T-helper 2 cell treated with Interferon-gamma antibody and Interleukin-4, amounts not matched to agents 5 μg/mL and 100 μg/mL, for 36 hours (primary cell): ENCODE measurements around the gene VPS35L.

Experiments used
- DNase-seq: peaks from one replicate; pipeline ENCODE4 v3.0.0; 2021; ENCODE audit warnings: low spot score
- H3K27ac Mint-ChIP-seq: one replicate; pipeline ENCODE4 v1.8.0; 2021; ENCODE audit warnings: mild to moderate bottlenecking, mixed read lengths
- H3K27me3 Mint-ChIP-seq: one replicate; pipeline ENCODE4 v1.8.0; 2021; ENCODE audit warnings: low read depth, mixed read lengths
- H3K36me3 Mint-ChIP-seq: one replicate; pipeline ENCODE4 v1.8.0; 2021; ENCODE audit warnings: low read depth, mixed read lengths
- H3K4me1 Mint-ChIP-seq: one replicate; pipeline ENCODE4 v1.8.0; 2021; ENCODE audit warnings: low read depth, mixed read lengths
- H3K4me3 Mint-ChIP-seq: one replicate; pipeline ENCODE4 v1.8.0; 2022; ENCODE audit warnings: mild to moderate bottlenecking, moderate library complexity, mixed read lengths
- H3K9me3 Mint-ChIP-seq: one replicate; pipeline ENCODE4 v1.8.0; 2021; ENCODE audit warnings: mixed read lengths

Gene VPS35L

DNA sequence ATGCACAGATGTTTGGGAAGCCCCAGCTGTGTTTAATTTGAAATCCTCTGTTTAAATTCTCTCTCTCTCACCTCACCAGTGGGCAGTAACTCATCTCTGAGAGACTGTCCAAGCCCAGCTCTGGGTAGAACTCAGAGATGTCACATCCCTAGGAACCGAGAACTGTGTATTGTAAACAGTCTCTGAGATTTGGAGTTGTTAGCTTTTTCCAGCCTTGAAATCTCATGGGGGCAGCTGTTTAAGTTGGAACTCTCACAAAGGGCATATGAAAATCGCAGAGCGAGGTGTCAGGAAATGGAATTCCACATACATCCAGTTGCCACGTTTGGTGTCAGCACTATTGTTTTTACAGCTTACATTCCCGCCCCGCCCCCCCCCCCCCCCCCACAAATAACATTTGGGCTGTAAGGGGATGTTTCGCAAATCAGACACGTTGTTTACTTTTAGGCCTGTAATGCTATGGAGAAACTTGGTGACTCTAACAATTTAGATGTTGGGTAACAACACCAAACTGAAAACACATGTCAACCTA lies 34.3 kb downstream of the VPS35L start:
- Mint-ChIP-seq H3K9me3 (no peaks in the 10 kb centered on the region), H3K27me3 (no peaks in the 10 kb centered on the region), H3K4me3 (no peak overlapping the region), H3K4me1 (no peaks in the 10 kb centered on the region), H3K27ac (no peak overlapping the region), H3K36me3 (peaks cover 16% of the 10 kb centered on the region)
- no peak for DNase-seq

DNA sequence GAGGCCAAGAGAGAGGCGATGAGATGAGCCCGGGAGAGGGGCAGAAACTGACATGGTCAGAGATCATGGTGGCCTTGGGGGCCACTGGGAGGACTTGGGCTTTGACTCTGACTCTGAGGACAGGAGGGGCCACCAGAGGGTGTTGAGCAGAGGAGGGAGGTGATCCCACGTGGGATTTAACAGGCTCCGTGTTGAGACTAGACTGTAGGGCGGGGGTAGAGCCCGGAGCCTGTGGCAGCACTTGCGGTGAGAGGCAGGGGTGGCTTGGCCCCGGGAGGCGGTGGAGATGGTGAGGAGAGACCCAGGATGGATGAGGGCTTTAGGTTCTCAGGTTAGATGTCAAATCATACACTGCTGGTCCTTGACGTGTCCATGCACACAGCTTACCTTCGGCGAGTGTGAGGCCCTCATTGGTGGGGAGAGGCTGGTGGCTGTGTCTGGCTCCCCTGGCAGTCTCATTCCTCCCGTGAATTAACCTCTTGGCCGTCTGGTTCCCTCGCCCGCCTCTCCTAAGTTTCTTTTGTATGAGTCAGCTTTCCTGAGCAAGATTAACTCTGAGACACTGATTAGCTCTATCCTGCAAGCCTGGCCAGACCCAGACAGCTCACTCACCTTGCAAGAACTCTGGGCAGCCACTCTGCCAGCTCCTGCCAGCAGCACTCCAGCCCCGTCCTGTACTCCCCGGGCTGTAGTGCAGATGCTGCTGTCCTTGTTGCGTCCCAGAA lies 39.7 kb downstream of the VPS35L start:
- peaks cover 10% of the 10 kb centered on the region for H3K36me3 Mint-ChIP-seq
- no peak for DNase-seq
- H3K27ac Mint-ChIP-seq = no peak overlapping the region
- H3K4me3 Mint-ChIP-seq = no peak overlapping the region
- no peaks in the 10 kb centered on the region for H3K27me3 Mint-ChIP-seq
- H3K9me3 Mint-ChIP-seq = no peaks in the 10 kb centered on the region
- no peaks in the 10 kb centered on the region for H3K4me1 Mint-ChIP-seq

DNA sequence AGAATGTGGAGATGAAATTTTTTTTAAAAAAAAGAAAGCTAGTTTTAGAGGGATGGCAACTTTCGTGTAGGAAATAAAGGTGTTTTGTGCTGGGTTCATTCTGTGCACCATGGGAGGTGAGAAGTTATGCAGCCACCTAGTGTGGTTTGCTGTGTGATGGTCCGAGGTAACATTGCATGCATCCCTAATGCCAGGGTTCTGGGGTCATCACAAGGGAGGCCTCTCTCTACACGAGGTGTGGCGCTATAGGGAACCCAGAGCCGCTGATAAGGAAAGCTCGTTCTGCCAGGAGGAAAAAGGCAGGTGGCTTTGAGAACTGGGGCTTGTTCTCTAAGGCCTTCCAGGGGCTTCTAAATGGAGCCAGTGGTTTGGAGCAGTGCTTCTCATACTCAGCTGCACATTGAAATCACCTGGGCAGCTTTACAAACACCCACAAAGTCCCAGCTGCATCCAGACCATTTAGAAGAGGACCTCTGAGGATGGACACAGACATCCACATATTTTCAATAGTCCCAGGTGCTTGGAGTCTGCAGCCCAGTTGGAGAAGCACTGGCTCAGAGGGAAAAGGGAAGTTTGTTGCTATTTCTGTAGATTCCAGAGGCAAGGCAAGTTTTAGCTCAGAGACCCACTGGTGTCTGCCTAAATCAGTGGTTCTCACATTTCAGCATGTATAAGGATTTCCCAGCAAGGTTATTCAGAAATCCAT lies 43.5 kb downstream of the VPS35L start:
- Mint-ChIP-seq H3K9me3 (no peaks in the 10 kb centered on the region), H3K27ac (no peak overlapping the region), H3K36me3 (peaks cover 15% of the 10 kb centered on the region), H3K27me3 (no peaks in the 10 kb centered on the region), H3K4me3 (no peak overlapping the region), H3K4me1 (no peaks in the 10 kb centered on the region)
- DNase-seq = no peak

DNA sequence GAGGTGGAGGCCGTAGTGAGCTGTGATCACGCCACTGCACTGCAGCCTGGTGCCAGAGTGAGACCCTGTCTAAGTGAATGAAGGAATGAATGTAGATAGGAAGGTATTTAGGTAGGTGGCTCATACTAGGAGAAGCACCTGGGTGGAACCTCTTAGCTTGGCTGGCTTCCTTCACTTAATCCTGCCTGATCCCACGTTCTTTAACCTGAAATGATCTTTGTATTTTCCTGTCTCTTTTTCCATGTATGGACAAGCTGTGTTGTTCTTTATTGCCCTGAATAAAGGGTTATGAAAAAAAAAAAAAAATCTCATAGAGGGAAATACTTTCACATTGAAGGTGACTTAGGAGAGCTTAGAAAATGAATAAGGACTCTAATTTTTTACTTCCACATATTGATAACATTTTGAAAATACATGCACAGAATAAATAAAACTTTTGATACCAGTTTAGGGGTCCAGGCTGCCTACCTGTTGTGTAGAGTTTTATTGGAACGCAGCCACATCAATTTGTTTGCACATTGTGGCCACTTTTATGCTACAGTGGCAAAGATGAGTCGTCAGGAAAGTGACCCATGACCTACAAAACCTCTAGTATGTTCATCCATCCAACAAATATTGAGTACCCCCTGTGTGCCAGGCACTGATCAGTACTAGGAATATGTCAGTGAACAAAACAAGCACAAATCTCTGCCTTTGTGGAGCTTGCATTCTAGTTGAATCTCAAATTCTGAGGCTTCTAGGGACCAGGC lies 44.6 kb downstream of the VPS35L start:
- H3K27me3 Mint-ChIP-seq = no peaks in the 10 kb centered on the region
- no peaks in the 10 kb centered on the region for H3K9me3 Mint-ChIP-seq
- DNase-seq = no peak
- H3K4me3 Mint-ChIP-seq = no peak overlapping the region
- H3K4me1 Mint-ChIP-seq = no peaks in the 10 kb centered on the region
- H3K36me3 Mint-ChIP-seq = peaks cover 16% of the 10 kb centered on the region
- H3K27ac Mint-ChIP-seq = no peak overlapping the region

DNA sequence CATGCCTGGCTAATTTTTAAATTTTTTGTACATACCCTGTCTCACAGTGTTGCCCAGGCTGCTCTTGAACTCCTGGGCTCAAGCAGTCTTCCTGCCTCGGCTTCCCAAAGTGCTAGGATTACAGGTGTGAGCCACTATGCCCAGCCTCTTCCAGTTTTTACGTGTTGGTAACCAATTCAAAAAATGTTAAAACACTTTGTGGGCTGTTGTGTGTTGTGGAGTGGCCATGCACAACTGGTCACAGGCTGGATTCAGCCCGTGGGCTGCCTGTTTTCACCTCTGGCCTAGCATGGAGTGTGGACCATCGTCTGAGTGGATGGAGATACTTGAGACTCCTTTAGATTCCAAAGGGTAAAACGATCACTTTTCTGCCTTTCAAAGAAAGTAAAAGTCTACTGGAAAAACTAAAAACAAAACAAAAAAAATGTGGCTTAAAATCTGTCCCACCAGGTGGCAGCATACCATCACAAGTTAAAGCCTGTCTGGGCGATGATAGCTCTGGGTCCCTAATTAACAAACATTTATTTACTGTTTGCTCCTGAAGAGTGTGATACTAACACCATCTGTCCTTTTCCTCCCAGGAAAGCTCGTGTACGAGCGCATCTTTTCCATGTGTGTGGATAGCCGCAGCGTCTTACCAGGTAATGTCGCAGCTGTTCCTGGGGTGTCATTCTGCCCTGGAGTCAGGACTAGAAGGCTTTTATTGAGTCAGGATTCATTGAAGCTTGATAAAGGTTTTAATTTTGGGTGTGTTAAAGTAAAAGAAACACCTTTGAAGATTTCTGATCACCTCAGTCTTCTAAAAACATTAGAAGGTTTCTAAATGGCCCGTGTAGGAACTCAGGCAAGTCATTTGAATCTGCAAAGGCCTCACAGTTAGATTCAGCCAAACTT lies 45.8 kb downstream of the VPS35L start:
- H3K4me3 Mint-ChIP-seq = no peak overlapping the region
- no peaks in the 10 kb centered on the region for H3K4me1 Mint-ChIP-seq
- DNase-seq = no peak
- H3K27me3 Mint-ChIP-seq = no peaks in the 10 kb centered on the region
- H3K9me3 Mint-ChIP-seq = no peaks in the 10 kb centered on the region
- peaks cover 24% of the 10 kb centered on the region for H3K36me3 Mint-ChIP-seq
- no peak overlapping the region for H3K27ac Mint-ChIP-seq

DNA sequence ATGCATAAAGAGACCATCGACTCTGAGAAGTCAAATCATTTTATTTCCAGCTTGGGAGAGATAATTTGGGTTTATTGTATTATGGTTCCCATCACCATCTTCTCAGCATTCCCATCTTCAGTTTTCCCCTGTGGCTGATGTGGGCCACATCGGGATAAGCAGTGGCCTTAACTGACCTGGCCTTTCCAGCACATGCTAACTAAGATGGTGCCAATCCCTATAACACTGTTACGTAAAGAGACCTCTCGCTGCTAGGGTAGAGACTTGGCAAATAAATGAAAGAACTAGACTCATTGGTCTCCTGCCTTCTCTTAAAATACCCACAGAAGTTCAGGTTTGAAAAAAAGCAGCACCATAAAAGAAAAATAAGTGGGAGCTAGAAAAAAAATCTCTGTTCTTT lies 49.4 kb downstream of the VPS35L start:
- no peak for DNase-seq
- H3K36me3 Mint-ChIP-seq = peaks cover 39% of the 10 kb centered on the region
- no peaks in the 10 kb centered on the region for H3K27me3 Mint-ChIP-seq
- H3K4me3 Mint-ChIP-seq = no peak overlapping the region
- H3K27ac Mint-ChIP-seq = no peak overlapping the region
- no peaks in the 10 kb centered on the region for H3K9me3 Mint-ChIP-seq
- H3K4me1 Mint-ChIP-seq = no peaks in the 10 kb centered on the region

DNA sequence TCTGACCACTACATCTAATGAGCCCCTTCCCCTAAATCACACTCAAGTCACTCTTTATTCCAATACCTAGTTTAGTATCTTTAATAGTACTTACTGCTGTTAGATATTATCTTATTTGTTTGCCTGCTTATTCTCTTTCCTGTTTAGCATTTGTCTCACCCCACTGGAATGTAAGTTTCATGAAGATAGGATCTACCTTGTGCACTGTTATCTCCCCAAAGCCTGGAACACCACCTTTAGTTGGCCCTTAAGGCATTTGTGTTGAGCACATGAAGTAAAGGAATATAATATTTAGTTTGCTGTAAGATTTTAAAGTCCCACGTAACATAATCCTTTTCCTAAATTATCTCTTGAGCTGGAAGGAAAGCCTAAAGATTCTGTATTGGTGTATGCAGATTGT lies 50.2 kb downstream of the VPS35L start:
- H3K36me3 Mint-ChIP-seq = peaks cover 42% of the 10 kb centered on the region
- no peaks in the 10 kb centered on the region for H3K27me3 Mint-ChIP-seq
- H3K9me3 Mint-ChIP-seq = no peaks in the 10 kb centered on the region
- no peak overlapping the region for H3K4me3 Mint-ChIP-seq
- H3K4me1 Mint-ChIP-seq = no peaks in the 10 kb centered on the region
- no peak for DNase-seq
- H3K27ac Mint-ChIP-seq = no peak overlapping the region

DNA sequence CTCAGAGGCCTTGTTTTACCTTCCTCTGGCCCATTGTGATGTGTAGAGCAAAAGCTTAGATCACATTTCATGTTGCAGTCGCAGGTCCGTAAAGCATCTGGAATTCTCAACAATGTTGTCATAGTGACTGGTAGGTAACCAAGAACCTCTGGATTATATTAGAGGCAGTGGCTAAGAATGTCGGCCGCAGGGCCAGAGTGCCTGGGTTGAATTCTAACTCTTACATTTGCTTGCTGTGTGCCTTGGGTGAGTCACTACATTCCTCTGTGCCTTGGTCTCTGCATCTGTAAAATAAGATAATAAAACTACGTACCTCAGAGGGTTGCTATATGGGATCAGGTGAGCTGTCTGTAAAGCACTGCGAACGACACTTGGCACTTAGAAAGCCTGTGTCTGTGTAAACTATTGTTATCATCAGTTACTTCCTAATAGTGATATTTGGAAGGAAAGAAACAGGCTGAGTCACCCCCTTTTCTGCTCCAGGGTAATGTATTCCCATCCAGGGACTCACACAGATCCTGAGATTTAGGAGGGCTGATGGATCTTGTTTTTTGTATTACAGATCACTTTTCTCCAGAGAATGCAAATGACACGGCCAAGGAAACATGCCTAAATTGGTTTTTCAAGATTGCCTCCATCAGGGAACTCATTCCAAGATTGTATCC lies 52.2 kb downstream of the VPS35L start:
- Mint-ChIP-seq H3K4me1 (no peaks in the 10 kb centered on the region), H3K9me3 (no peaks in the 10 kb centered on the region), H3K27ac (no peak overlapping the region), H3K36me3 (peaks cover 35% of the 10 kb centered on the region), H3K27me3 (no peaks in the 10 kb centered on the region), H3K4me3 (no peak overlapping the region)
- no peak for DNase-seq

DNA sequence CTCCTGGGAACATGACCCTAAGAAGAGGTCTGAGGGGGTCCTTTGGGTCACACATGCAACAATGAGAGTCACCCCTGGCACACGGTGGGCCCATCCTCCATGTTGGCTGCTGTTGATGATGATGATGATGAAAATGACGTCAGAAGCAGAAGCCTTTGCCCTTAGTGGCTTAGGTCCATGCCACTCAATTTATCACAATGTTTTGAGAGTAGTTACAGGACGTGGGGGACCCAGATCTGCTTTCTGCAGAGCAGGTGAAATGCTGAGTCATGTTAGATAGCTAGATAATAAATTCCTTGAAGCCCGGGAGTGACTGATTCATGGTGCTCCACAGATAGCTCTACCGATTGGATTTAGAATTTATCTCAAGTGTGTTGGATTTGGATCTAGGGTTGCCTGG lies 53.9 kb downstream of the VPS35L start:
- no peak overlapping the region for H3K27ac Mint-ChIP-seq
- no peak for DNase-seq
- peaks cover 30% of the 10 kb centered on the region for H3K36me3 Mint-ChIP-seq
- H3K4me3 Mint-ChIP-seq = no peak overlapping the region
- no peaks in the 10 kb centered on the region for H3K4me1 Mint-ChIP-seq
- no peaks in the 10 kb centered on the region for H3K27me3 Mint-ChIP-seq
- H3K9me3 Mint-ChIP-seq = no peaks in the 10 kb centered on the region

DNA sequence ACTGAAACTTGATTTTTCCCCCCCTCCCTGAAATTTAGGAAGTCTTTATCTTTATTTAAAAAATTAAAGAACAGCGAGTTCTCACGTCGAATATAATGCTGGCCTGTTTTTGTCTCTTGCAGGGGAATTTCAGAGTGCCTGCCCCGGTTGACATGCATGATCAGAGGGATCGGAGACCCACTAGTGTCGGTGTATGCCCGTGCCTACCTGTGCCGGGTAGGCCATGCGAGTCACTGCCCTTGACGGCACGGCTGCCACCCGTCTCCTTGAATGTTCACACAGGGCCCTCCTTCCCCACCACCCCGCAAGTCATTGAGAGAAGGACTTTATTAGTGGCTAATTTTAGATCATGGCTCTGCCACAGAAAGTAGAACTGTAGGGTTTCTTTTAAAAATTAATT lies 54.7 kb downstream of the VPS35L start:
- Mint-ChIP-seq H3K4me3 (no peak overlapping the region), H3K27me3 (no peaks in the 10 kb centered on the region), H3K36me3 (peaks cover 29% of the 10 kb centered on the region), H3K27ac (no peak overlapping the region), H3K9me3 (no peaks in the 10 kb centered on the region), H3K4me1 (no peaks in the 10 kb centered on the region)
- DNase-seq = no peak

DNA sequence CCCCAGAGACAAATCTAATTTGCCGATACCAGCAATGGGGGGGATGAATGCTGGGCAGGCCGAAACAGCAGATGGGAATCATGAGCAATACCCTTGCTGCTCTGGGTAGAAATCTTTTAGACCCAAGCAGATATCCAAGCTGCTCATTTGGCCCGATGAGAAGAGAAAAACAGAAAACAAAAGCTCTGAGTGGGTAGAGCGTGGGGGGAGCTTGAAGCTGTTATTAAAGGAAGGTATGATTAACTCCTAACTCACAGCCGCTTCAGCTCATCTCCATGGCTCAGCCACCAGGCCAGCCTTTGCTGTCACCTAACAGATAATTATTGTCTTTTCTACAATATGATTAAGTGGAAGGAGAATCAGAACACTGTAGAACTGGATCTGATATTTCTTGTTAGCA lies 58.3 kb downstream of the VPS35L start:
- DNase-seq = no peak
- peaks cover 13% of the 10 kb centered on the region for H3K36me3 Mint-ChIP-seq
- no peak overlapping the region for H3K27ac Mint-ChIP-seq
- no peak overlapping the region for H3K4me3 Mint-ChIP-seq
- H3K27me3 Mint-ChIP-seq = no peaks in the 10 kb centered on the region
- no peaks in the 10 kb centered on the region for H3K4me1 Mint-ChIP-seq
- no peaks in the 10 kb centered on the region for H3K9me3 Mint-ChIP-seq

DNA sequence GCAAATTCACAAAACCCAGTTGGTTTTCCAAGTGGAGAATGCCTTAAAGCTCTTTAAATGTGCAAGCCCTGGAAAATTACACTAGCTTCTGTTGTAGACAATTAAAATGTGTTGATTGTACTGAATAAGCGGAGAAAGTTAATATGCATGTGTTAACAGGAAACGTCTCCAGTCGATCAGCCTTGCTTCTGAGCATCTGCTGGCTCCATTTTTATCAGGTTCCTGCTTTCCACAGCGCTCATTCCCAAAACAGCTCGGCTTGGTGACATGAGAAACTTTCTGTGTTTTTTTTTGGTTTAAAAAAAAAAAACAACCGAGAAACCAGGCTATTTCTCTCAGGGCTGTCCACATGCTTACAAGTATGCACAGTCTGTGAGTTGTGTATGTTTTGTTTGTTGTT lies 60.7 kb downstream of the VPS35L start:
- Mint-ChIP-seq H3K36me3 (peaks cover 4% of the 10 kb centered on the region), H3K27me3 (no peaks in the 10 kb centered on the region), H3K27ac (no peak overlapping the region), H3K9me3 (no peaks in the 10 kb centered on the region), H3K4me3 (no peak overlapping the region), H3K4me1 (no peaks in the 10 kb centered on the region)
- DNase-seq = no peak

DNA sequence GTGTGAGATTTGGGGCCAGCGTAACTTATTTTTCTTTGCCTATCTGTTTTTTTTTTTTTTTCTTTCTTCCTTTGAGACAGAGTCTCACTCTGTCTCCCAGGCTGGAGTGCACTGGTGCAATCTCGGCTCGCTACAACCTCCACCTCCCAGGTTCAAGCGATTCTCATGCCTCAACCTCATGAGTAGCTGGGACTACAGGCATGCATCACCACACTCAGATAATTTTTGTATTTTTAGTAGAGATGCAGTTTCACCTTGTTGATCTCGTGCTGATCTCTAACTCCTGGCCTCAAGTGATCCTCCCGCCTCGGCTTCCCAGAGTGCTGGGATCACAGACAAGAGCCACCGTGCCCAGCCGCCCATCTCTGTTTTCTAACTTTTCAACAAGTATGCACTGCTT lies 63.4 kb downstream of the VPS35L start:
- H3K27ac Mint-ChIP-seq = no peak overlapping the region
- no peaks in the 10 kb centered on the region for H3K4me1 Mint-ChIP-seq
- H3K27me3 Mint-ChIP-seq = no peaks in the 10 kb centered on the region
- no peaks in the 10 kb centered on the region for H3K9me3 Mint-ChIP-seq
- H3K4me3 Mint-ChIP-seq = no peak overlapping the region
- peaks cover 1% of the 10 kb centered on the region for H3K36me3 Mint-ChIP-seq
- DNase-seq = no peak
